Endothelial cell (in vitro differentiated cells): ENCODE measurements around the gene GPR155. TPM values are rescaled to one million over a fixed set of nuclear protein-coding genes. Genes with fewer than 3 reads are reported as not detected.

Experiments
- DNase-seq: peaks from one replicate; pipeline ENCODE4 v3.0.0; 2021; ENCODE audit warnings: low spot score
- H3K27ac Mint-ChIP-seq: one replicate; pipeline ENCODE4 v1.8.0; 2021; ENCODE audit warnings: mixed read lengths, inconsistent platforms; ENCODE audit not compliant: unreplicated experiment
- H3K27me3 Mint-ChIP-seq: one replicate; pipeline ENCODE4 v1.8.0; 2021; ENCODE audit warnings: mild to moderate bottlenecking, moderate library complexity, mixed read lengths, inconsistent platforms; ENCODE audit not compliant: unreplicated experiment
- H3K36me3 Mint-ChIP-seq: one replicate; pipeline ENCODE4 v1.8.0; 2021; ENCODE audit warnings: mild to moderate bottlenecking, low read depth, mixed read lengths, inconsistent platforms; ENCODE audit not compliant: unreplicated experiment
- H3K4me1 Mint-ChIP-seq: one replicate; pipeline ENCODE4 v1.8.0; 2021; ENCODE audit warnings: mild to moderate bottlenecking, mixed read lengths, inconsistent platforms; ENCODE audit not compliant: unreplicated experiment
- H3K4me3 Mint-ChIP-seq: one replicate; pipeline ENCODE4 v1.8.0; 2021; ENCODE audit warnings: mild to moderate bottlenecking, mixed read lengths, inconsistent platforms; ENCODE audit not compliant: unreplicated experiment
- H3K9me3 Mint-ChIP-seq: one replicate; pipeline ENCODE4 v1.8.0; 2021; ENCODE audit warnings: mixed read lengths, inconsistent platforms; ENCODE audit not compliant: unreplicated experiment
- total RNA-seq: library from RNA; stranded (reverse); fragmentation: NEBNext Ultra II Directional; extraction: Animal tissue kit (Norgen Biotek cat#: 25700); gene quantifications from one replicate; pipeline ENCODE4 v1.2.1, GENCODE V29; 2021; ENCODE audit not compliant: unreplicated experiment
- TF ChIP-seq, protein P1 (sequence below): fragments of 200-600 bp; sonication (generic); IDR thresholded peaks from one replicate; pipeline ENCODE4 v1.5.0; 2021; ENCODE audit warnings: antibody characterized with exemption; ENCODE audit not compliant: unreplicated experiment

GPR155 gene
- total RNA-seq, 1 donor from 2014 or later, result 1.7 TPM

- H3K4me3 Mint-ChIP-seq, result no peak overlapping the region
- H3K27ac Mint-ChIP-seq, result no peak overlapping the region
- no peaks in the 10 kb centered on the region for H3K4me1 Mint-ChIP-seq
- H3K27me3 Mint-ChIP-seq, result no peaks in the 10 kb centered on the region
- no peaks in the 10 kb centered on the region for H3K9me3 Mint-ChIP-seq
- TF ChIP-seq, protein P1, sequence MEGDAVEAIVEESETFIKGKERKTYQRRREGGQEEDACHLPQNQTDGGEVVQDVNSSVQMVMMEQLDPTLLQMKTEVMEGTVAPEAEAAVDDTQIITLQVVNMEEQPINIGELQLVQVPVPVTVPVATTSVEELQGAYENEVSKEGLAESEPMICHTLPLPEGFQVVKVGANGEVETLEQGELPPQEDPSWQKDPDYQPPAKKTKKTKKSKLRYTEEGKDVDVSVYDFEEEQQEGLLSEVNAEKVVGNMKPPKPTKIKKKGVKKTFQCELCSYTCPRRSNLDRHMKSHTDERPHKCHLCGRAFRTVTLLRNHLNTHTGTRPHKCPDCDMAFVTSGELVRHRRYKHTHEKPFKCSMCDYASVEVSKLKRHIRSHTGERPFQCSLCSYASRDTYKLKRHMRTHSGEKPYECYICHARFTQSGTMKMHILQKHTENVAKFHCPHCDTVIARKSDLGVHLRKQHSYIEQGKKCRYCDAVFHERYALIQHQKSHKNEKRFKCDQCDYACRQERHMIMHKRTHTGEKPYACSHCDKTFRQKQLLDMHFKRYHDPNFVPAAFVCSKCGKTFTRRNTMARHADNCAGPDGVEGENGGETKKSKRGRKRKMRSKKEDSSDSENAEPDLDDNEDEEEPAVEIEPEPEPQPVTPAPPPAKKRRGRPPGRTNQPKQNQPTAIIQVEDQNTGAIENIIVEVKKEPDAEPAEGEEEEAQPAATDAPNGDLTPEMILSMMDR, result no peak
- no peak for DNase-seq
- peaks cover 4% of the 10 kb centered on the region for H3K36me3 Mint-ChIP-seq
Observed at GRCh38 chr2:174403628-174404027, 83.2 kb downstream of the GPR155 start.

- Mint-ChIP-seq H3K27ac (no peak overlapping the region), H3K4me1 (no peaks in the 10 kb centered on the region), H3K4me3 (no peak overlapping the region), H3K27me3 (no peaks in the 10 kb centered on the region), H3K9me3 (no peaks in the 10 kb centered on the region), H3K36me3 (peaks cover 4% of the 10 kb centered on the region)
- DNase-seq, result no peak
- TF ChIP-seq, protein P1, result no peak
Observed at GRCh38 chr2:174400853-174401252, 86.0 kb downstream of the GPR155 start.

DNA sequence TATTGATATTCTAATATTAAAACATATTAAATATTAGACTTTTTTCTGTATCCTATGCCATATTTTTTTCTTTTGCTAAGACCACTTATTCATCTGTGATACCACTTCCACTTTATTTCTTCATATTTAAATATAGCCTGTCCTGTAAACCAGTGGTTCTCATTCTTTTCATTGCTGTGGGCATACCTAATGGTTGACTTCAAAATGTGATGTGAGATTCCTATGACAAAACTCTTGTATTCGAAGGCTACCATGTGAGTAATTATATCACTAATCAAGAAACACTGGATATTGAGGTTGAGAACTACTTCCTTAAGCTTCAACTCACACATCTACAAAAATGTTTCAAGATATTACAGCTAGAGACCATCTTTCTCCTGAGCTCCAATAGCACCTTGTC lies 87.7 kb downstream of the GPR155 start:
- H3K27ac Mint-ChIP-seq, result no peak overlapping the region
- H3K4me3 Mint-ChIP-seq, result no peak overlapping the region
- no peaks in the 10 kb centered on the region for H3K9me3 Mint-ChIP-seq
- TF ChIP-seq, protein P1, result no peak
- H3K27me3 Mint-ChIP-seq, result no peaks in the 10 kb centered on the region
- peaks cover 4% of the 10 kb centered on the region for H3K36me3 Mint-ChIP-seq
- no peak for DNase-seq
- peaks cover 6% of the 10 kb centered on the region for H3K4me1 Mint-ChIP-seq

DNA sequence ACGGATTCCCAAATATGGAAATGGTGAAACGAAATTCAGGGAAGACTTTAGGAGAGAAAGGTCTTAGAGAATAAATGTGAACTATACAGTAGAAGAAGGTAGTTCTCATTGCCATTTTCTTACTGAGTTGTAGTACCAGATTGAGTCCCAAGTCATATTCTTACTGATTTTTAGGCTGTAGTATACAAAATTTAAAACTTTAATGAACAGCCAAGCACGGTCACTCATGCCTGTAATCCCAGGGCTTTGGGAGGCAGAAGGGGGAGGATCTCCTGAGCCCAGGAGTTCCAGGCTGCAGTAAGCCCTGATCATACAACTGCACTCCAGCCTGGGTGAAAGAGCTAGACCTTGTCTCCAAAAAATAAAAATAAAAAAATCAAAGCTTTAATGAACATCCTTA lies 89.1 kb downstream of the GPR155 start:
- TF ChIP-seq, protein P1, result no peak
- no peak overlapping the region for H3K27ac Mint-ChIP-seq
- no peak overlapping the region for H3K4me3 Mint-ChIP-seq
- no peaks in the 10 kb centered on the region for H3K9me3 Mint-ChIP-seq
- no peaks in the 10 kb centered on the region for H3K36me3 Mint-ChIP-seq
- H3K4me1 Mint-ChIP-seq, result peaks cover 6% of the 10 kb centered on the region
- no peak for DNase-seq
- no peaks in the 10 kb centered on the region for H3K27me3 Mint-ChIP-seq

- Mint-ChIP-seq H3K4me1 (peaks cover 6% of the 10 kb centered on the region), H3K9me3 (no peaks in the 10 kb centered on the region), H3K4me3 (peak overlapping the region; percentile 98), H3K27me3 (no peaks in the 10 kb centered on the region), H3K27ac (peak overlapping the region; percentile 59), H3K36me3 (no peaks in the 10 kb centered on the region)
- no peak for DNase-seq
- TF ChIP-seq, protein P1, result no peak
Observed at GRCh38 chr2:174395969-174396630, 90.7 kb downstream of the GPR155 start.
